Spleen (tissue), 7 donors: ENCODE measurements around the gene CACNG1.

Experiments
- CTCF ChIP-seq, 11 experiments: fragments of 200-600 bp in 7 of 11; fragments of 450-650 bp in 4 of 11; sonication (generic) in 4 of 11; IDR thresholded peaks in 8 of 11; conservative IDR thresholded peaks in 3 of 11; 1 replicate in 7 of 11; 2 replicates in 4 of 11; pipeline versions ENCODE4 v1.4.0 to v1.8.0; 2016 to 2021; ENCODE audit warnings: antibody characterized with exemption in 11 of 11, inconsistent platforms in 4 of 11, mild to moderate bottlenecking in 1 of 11
- POLR2AphosphoS5 ChIP-seq, 3 donors: sonication (generic); formaldehyde crosslinking; IDR thresholded peaks; one replicate each; pipeline ENCODE4 v1.5.1; 2017; ENCODE audit warnings: antibody characterized with exemption in 3 of 3
- donor health status: DM: no; HTN: no; CAD: no; lungs with moderate emphysema.
- donor health status: DM: no; HTN: no; CAD: no.
- donor health status: DM: no; HTN: no; CAD: no.

- TF ChIP-seq CTCF (IDR thresholded peaks at IDR 0.05 in 8 of 11, conservative IDR thresholded peaks at IDR 0.05 in 3 of 11) (no peak), POLR2AphosphoS5 (IDR thresholded peaks at IDR 0.05) (no peak)
Observed at GRCh38 chr17:67068999-67069398, 24.6 kb downstream of the CACNG1 start.
